GM04503 (cell line): ENCODE measurements around the gene GALK1.
A peak's percentile ranks its signal among the peaks of the same experiment; 100 is the strongest.
"Not testable (repeated sequence)": the region's sequence is repeated elsewhere in the genome, so short reads cannot be mapped to it uniquely, and the experiment has no call there.

Experiments used
- DNase-seq: peaks from one replicate; pipeline ENCODE4 v3.0.0-alpha.2; 2012; ENCODE audit warnings: low read depth

Gene GALK1

DNA sequence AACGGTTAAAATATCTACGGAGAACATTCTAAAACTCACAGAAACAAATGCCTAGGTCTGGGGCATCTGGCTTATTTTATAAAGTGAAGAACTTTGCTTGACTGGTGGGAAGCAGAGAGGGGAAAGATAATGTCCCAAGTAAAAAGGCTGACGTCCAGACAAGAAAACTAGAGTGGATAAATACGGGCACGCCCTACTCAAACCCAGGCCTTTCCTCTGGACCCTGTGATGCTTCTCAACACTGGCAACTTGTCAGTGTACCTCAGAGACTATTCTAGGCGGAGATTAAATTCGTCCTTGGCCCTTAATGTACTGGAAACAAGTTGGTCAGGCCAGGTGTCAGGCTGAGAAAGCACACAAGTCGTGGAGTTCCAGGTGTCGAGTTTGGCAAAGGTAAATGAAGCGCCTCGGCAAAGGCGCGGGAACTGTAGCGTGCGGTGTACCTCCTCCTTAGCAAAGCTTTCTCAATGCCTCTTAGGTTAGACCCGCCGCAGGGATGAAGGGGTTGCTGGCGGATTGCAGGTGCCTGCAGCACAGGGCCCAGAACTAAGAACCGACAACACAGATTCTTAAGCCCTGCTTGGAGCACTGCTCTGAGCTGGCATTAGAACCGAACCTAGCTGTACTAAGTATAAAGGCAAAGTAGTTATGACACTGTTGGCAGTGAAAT lies 18.9 kb upstream of the GALK1 start:
- DNase-seq = no peak

DNA sequence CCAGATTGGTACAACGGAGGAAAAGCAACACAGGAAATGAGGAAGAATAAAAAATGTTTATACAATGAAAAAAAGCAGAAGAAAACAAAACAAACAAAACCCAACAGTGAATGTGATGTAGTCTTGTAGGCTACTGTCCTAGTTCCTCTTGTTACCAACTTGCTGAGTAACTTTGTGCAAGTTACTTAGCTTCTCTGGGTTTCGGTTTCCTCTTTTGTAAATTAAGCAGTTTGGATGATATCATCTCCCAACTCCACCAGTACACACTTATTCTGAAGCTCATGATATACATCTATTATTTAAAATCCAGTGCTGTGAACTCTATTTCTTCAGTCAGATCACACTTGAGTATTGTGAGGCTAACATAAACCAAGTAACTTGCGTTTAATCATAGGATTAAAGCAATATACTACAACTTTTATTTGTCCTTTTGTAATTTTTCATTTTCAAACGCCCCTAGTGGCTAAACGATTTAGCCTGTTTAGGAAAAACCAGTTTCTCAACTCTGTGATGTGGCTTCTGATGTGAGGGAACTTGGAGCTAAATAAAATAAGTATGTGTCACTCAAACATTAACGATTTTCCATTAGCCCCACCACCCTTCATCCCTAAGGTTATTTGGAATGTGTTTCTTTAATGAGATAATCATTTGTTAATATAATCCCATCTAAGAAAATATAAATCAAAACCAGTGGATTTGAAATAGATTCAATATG lies 18.2 kb upstream of the GALK1 start:
- peak; percentile 25 for DNase-seq

- DNase-seq = no peak
Observed at GRCh38 chr17:75779987-75780889, 15.2 kb upstream of the GALK1 start.

GRCh38 chr17:75779250-75779986 lies 14.4 kb upstream of the GALK1 start:
- DNase-seq = peak; percentile 99

GRCh38 chr17:75778861-75779249 lies 13.9 kb upstream of the GALK1 start:
- no peak for DNase-seq

DNA sequence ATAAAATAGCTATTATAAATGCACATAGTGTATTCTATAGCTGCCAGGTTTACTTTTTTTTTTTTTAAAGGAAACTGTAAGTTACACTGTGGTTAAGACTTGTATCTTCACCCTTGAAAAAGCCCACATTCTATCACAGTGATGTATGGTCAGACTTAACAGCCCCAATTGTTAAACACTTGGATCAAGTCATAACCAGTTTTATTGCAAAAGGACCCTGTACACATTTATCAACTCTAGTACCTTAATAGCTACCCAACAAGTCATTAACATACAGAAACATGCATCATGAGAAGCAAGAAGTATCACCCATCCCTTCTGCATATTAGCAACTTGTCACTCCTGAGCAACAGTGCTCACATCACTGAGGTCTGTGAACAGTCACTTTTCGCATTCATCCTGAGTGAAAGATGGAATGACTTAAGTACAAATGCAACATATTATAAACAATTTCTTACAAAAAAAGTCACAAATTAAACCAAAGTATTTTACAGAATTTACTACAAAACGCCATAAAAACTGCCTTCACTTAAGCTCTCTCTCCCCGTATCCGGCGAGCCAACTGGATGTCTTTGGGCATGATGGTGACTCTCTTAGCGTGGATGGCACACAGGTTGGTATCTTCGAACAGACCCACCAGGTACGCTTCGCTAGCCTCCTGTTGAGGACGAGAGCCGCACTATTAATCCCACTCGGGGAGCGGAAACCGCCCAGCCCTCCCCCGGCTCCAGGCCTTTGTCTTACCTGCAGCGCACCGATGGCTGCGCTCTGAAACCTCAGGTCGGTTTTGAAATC lies 13.3 kb upstream of the GALK1 start:
- not testable (repeated sequence) for DNase-seq

DNA sequence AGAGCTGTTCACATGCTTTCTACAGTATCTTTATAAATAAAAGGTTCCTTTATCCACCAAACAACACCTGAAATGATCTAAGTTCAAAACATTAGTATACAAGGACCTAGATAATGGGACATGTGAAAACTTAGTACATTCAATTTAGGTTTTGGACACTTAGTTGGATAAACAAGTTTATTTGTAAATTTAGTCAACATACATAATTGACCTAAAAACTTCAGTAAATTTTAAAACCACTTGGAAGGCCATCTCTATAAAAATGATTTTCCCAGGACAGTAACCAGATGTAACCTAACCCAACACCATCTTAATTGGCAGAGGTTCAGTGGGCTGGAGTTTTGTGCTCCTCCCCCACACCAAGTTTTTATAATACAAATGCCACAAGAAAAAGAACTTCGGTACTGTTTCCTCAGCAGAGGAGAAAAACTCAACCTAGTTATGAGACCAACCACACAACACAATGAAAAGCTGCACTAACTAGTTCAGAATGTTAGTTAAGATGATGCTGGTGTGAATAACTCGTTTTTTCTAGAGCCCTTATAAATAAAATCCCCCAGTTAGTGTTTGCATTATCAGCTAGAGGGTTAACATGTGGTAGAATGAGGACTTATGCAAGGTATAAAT lies 12.4 kb upstream of the GALK1 start:
- no peak for DNase-seq

DNA sequence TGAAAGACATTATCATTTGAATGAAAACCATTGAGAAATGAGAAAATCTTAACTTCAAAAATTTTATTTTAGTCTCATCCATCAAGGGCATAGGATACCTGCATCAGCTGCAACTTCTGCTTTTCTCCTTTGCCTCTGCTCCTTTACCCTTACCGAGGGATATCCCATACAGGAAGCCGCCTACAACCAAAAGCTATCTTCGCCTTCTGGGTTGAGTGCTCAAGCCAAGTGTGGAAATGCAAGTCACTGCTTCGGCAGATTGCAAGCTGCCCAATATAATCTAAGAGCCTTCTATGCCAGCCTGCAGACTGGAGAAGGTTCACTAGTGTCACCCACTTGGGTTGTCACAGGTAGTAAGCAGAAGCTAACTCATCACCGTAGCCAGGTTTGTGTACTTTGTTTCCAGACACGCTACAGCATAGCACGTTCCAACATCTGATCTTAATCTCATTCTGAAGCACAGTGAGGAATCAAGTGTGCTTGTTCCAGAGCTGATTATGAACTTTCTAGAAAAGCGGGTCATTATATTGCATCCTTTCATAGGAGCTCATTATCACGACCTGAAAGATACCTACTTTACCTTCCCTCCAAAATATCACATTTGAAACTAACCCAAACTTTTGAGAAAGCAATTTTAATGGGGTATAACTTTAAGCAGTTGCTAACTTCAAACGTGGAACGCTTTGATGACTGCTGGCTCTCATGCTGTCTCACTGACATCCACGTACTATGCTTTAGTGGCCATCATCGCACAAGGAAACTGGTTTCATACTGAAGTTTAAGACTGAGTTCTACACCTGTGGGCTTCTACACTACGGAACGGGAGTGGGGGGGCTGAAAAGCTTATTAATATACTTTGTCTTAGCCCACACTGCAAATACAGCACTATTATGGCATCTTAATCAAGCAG lies 11.6 kb upstream of the GALK1 start:
- DNase-seq = no peak

DNA sequence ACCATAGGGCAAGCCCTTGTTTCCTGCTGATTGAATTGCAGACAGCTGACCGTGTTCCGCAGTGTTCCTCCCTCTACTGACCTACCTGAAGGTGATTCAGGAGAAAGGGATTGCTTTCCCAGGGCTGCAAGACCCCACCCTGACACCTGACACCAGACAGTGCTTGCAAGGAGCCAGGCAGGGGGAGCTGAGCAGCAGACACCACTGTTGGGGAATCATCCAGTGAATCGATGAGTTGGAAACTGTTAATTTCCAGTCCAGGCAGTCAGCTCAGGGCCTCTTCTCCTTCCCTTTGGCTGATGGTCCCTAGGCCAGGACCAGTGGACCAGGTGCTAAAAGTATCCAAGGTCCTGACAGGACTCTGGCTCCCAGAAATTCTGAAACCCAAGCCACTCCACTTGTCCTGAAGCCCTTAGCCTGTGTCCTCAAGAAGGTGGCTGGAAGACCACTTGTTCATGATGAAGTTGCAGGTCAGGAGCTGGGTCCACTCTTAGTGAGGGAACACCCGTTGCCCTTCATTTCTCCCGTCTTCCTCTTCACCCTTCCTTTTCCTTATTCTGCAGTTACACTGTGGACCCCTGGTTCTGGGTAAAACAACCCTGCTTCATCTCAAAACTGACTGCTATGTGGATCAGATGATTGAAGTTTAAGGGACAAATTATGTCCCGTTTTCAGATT lies 10.1 kb upstream of the GALK1 start:
- no peak for DNase-seq

DNA sequence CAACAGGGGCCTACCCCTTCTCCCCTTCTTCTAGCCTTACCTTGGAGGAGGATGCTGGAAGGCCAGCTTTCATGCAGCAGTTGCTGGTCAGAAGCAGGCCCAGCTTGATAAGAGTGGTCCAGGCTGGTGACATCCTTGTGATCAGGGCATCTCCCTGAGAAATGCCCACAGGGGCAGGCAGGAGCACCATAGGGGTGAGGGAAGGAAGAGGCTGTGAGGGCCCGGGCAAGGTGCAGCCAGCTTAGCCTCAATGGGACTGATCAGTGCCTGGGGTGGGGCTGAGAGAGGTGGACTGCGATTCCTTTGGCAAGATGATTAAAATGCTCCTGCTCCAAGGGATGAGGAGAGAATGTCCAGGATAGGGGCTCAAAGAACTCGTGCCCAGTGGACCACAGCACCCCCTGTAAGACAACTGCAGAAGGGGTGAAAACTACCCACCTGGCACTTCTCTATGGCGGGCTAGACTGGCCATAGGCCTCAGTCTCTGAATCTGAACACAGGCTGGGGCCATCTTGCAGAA lies 9.5 kb upstream of the GALK1 start:
- DNase-seq = no peak

GRCh38 chr17:75773808-75774470 lies 8.9 kb upstream of the GALK1 start:
- DNase-seq = no peak

DNA sequence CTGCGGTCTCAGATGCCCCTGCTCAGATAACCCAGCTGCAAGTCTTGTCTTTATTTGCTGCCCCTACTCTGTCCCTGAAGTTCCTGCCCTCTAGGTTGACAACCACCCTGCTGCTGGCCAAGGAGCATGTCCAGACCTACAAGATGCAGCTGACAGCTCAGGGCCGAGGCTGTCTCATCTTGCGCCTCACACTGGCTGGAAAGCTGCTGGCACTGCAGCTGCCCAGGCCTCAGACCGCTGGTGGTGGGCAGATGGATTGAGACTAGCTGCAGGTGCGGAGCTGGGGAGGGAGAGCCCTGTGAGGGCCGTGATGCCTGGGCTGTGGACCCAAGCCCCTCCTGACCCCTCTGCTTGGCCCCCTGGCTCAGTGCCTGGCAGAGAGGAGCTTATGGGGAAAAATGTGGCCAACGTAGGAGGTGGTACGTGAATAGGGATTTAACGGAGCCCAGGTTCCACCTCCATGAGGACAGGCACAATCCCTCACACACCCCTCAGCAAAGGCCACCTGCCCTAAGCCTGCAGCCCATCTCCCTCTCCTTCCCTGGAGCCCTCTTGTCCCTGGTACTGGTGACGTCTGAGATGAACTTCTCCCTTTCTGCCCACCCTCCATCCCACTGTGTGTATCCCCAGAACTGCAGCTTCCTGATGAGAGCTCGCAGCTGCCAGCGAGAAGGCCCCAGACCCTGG lies 8.3 kb upstream of the GALK1 start:
- DNase-seq = no peak

GRCh38 chr17:75771334-75772281 lies 6.6 kb upstream of the GALK1 start:
- DNase-seq = no peak

DNA sequence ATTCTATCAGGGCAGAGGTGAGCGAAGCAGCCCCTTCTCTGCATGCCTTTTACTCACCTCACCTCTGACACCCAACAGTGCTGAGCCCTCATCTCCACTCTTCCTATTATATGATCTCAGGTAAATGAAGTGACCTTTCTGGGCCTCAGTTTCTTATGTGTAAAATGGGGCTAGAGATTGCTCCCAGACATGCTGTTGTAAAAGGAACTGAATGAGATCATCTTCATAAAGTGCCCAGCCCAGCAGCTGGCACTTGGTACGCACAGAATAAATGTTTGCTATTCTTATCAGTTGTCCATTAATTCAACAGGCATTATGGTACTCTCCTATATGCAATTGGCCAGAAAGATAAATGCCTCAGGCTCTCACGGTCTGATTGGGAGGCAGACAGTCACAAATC lies 4.5 kb upstream of the GALK1 start:
- DNase-seq = no peak

GRCh38 chr17:75767881-75768280 lies 2.9 kb upstream of the GALK1 start:
- no peak for DNase-seq

DNA sequence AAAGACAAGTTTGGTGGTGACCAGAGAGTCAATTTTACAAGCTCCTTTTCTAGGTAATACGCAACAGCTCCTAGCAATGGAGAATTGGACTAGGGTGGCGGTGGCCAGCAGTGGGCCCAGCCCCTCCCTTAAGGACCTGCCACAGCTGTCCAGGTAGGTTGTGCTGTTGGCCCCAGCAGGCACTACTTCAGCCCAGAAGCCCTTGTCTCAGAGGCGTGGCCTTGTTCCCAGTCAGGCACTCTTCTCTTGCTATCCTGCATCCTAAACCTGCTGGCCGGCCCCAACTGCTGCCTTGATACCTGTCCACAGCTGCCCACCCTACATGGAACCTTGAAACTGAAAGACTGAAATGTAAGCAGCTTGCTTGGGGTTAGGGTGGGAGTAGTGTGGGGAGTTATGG lies 989 bp upstream of the GALK1 start:
- DNase-seq = no peak

DNA sequence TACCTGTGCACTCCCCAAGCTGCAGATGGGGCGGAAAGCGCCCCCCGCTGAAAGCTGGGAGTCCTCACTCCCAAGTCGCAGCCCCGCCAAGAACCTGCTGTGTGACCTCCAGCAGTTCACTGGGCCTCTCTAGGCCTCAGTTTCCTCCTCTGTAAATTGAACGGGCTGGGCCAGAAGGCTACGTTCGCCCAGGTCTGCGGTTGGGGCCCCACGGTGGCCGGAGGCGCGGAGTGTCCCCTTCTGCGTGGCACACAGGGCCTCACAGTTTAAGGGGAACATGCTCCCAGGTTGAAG lies 628 bp downstream of the GALK1 start:
- no peak for DNase-seq
